Measurements from ENCODE around the gene PPM1D. TPM values are rescaled to one million over a fixed set of nuclear protein-coding genes. Genes with fewer than 3 reads are reported as not detected.
"Not testable (repeated sequence)": the region's sequence is repeated elsewhere in the genome, so short reads cannot be mapped to it uniquely, and the experiment has no call there.

The PPM1D gene
- total RNA-seq = 1 to 10 TPM; 4.9 to 5.6 (median 5.4) TPM
- long read RNA-seq, full-length matches to known transcripts = 2 of 2 reads
- long read RNA-seq, partial matches to known transcripts = 0 of 2 reads
- long read RNA-seq, other reads (novel, unspliced or antisense) = 0 of 2 reads

- intact Hi-C loops (cut with DNase I) = no loop called here
- 0% methylated on average over 54 of the region's 83 CpGs for WGBS (ENCODE audit: insufficient coverage, low coverage, low lambda C conversion rate, missing lambda C conversion rate)
- Histone ChIP-seq H3K27me3 (no peaks in the 10 kb centered on the region), H3K27ac (peak within 1 kb of the TSS; percentile 88 to 93 (median 89)), H3K4me1 (peaks cover 0 to 16% (median 4%) of the 10 kb centered on the region in 4 donors), H3K36me3 (no peaks in the 10 kb centered on the region), H3K9me3 (no peaks in the 10 kb centered on the region), H3K4me3 (peak within 1 kb of the TSS; percentile 76 to 83 (median 82))
- ATAC-seq (peak; percentile 93 to 97 (median 94)), DNase-seq (peak; percentile 99 to 100 (median 100))
- TF ChIP-seq CTCF (IDR thresholded peaks at IDR 0.05) = peak in 1 of 4 donors; percentile 22
- TF ChIP-seq POLR2A (IDR thresholded peaks at IDR 0.05) = peak; percentile 90
Observed at GRCh38 chr17:60599620-60600489, at the start of gene PPM1D. PPM1D (plus strand) TSS chr17:60600193; CDS start chr17:60600415, 222 bp downstream.

- WGBS (ENCODE audit: insufficient coverage, low coverage, low lambda C conversion rate, missing lambda C conversion rate) = 90% methylated on average over 5 of the region's 13 CpGs
- H3K27me3 ChIP-seq; ATAC-seq; H3K4me1 ChIP-seq; H3K4me3 ChIP-seq; DNase-seq; H3K36me3 ChIP-seq; intact Hi-C loops (cut with DNase I); H3K9me3 ChIP-seq; H3K27ac ChIP-seq: not testable (repeated sequence)
Observed at GRCh38 chr17:60552255-60552654, 47.7 kb upstream of the PPM1D start.

GRCh38 chr17:60554377-60554788 lies 45.6 kb upstream of the PPM1D start:
- H3K36me3 ChIP-seq = no peaks in the 10 kb centered on the region
- TF ChIP-seq CTCF (IDR thresholded peaks at IDR 0.05) = no peak
- TF ChIP-seq POLR2A (IDR thresholded peaks at IDR 0.05) = no peak
- H3K4me3 ChIP-seq = no peak overlapping the region
- no peaks in the 10 kb centered on the region for H3K27me3 ChIP-seq
- no peaks in the 10 kb centered on the region for H3K9me3 ChIP-seq
- no peak for ATAC-seq
- 70% methylated on average over 2 of the region's 2 CpGs for WGBS (ENCODE audit: insufficient coverage, low coverage, low lambda C conversion rate, missing lambda C conversion rate)
- H3K4me1 ChIP-seq = no peaks in the 10 kb centered on the region
- intact Hi-C loops (cut with DNase I) = no loop called here
- H3K27ac ChIP-seq = no peak overlapping the region
- DNase-seq = no peak

GRCh38 chr17:60555786-60556185 lies 44.2 kb upstream of the PPM1D start:
- intact Hi-C loops (cut with DNase I) = no loop called here
- 92% methylated on average over 4 of the region's 4 CpGs for WGBS (ENCODE audit: insufficient coverage, low coverage, low lambda C conversion rate, missing lambda C conversion rate)
- peaks cover 0 to 2% (median 0%) of the 10 kb centered on the region in 4 donors for H3K4me1 ChIP-seq
- no peaks in the 10 kb centered on the region for H3K9me3 ChIP-seq
- no peaks in the 10 kb centered on the region for H3K36me3 ChIP-seq
- H3K27ac ChIP-seq = no peak overlapping the region
- no peak for TF ChIP-seq CTCF (IDR thresholded peaks at IDR 0.05)
- no peak for TF ChIP-seq POLR2A (IDR thresholded peaks at IDR 0.05)
- no peak for ATAC-seq
- no peak for DNase-seq
- no peak overlapping the region for H3K4me3 ChIP-seq
- H3K27me3 ChIP-seq = no peaks in the 10 kb centered on the region

- no peak for ATAC-seq
- 32% methylated on average over 2 of the region's 2 CpGs for WGBS (ENCODE audit: insufficient coverage, low coverage, low lambda C conversion rate, missing lambda C conversion rate)
- H3K27ac ChIP-seq = no peak overlapping the region
Observed at GRCh38 chr17:60557805-60558204, 42.2 kb upstream of the PPM1D start.

More at GRCh38 chr17:60557805-60558204, 42.2 kb upstream of the PPM1D start:
- TF ChIP-seq POLR2A (IDR thresholded peaks at IDR 0.05) (no peak), CTCF (IDR thresholded peaks at IDR 0.05) (no peak)
- Histone ChIP-seq H3K4me3 (no peak overlapping the region), H3K27me3 (no peaks in the 10 kb centered on the region), H3K36me3 (no peaks in the 10 kb centered on the region), H3K9me3 (no peaks in the 10 kb centered on the region), H3K4me1 (peaks cover 0 to 8% (median 2%) of the 10 kb centered on the region in 4 donors)
- DNase-seq = no peak
- intact Hi-C loops (cut with DNase I) = no loop called here
